HCT116 (cell line): ENCODE measurements around the gene PRMT5. TPM values are rescaled to one million over a fixed set of nuclear protein-coding genes. Genes with fewer than 3 reads are reported as not detected.

Experiments
- ATAC-seq: fragments of 200-7000 bp; cut with Tn5 transposase; 2 replicates; pipeline ENCODE4 v1.9.1; 2020; ENCODE audit warnings: mild to moderate bottlenecking, moderate library complexity
- BruUV-seq: library from RNA; stranded (reverse); fragments of 400-500 nt; replicated peaks from 2 replicates; lab custom pipeline; 2021; lab: Mats Ljungman, UMichigan
- CTCF ChIA-PET: fragments of 300-600 bp; sonication (Branson Sonifier 250); formaldehyde crosslinking; loops from one replicate; lab custom pipeline; 2021; ENCODE audit warnings: antibody characterized with exemption; lab: Charles Lee
- POLR2A ChIA-PET: fragments of 300-600, 350-600 bp; sonication (Branson Sonifier 250); formaldehyde crosslinking; loops from one replicate; lab custom pipeline; 2021; ENCODE audit warnings: antibody characterized with exemption; lab: Charles Lee
- RAD21 ChIA-PET, 2 experiments: fragments of 300-600 bp; sonication (Branson Sonifier 250); formaldehyde crosslinking; loops; one replicate each; lab custom pipeline; 2023; ENCODE audit warnings: low total read pairs in 2 of 2; ENCODE audit not compliant: uncharacterized antibody in 2 of 2, unreplicated experiment in 2 of 2, low non-redundant PET in 1 of 2; lab: Charles Lee
- DNase-seq: peaks from one replicate; pipeline ENCODE4 v3.0.0-alpha.2; 2010; ENCODE audit warnings: low read depth, low spot score
- H2AFZ ChIP-seq: fragments of 200-600 bp; shearing (Covaris generic), sonication (generic); 2 replicates; pipeline ENCODE4 v1.6.1; 2017; ENCODE audit warnings: low read depth, mixed run types, mixed read lengths, antibody characterized with exemption, low read length; ENCODE audit not compliant: poor library complexity, severe bottlenecking
- H3K27ac ChIP-seq: 2 replicates; pipeline ENCODE4 v1.5.1; 2012; ENCODE audit warnings: low read depth, low read length
- H3K27me3 ChIP-seq: fragments of 200-600 bp; sonication (generic); 2 replicates; pipeline ENCODE4 v1.6.1; 2016; ENCODE audit warnings: mixed run types, low read length, mixed read lengths; ENCODE audit not compliant: insufficient read depth
- H3K36me3 ChIP-seq, 2 experiments: fragments of 200-500 bp in 1 of 2; fragments of 200-600 bp in 1 of 2; sonication (Bioruptor generic) in 1 of 2; sonication (generic) in 1 of 2; 2 replicates each; pipeline versions ENCODE4 v1.5.1 to v1.6.1; 2014 to 2016; ENCODE audit warnings: low read length in 2 of 2, inconsistent platforms in 1 of 2, mixed read lengths in 1 of 2, mixed run types in 1 of 2; ENCODE audit not compliant: insufficient read depth in 2 of 2, control insufficient read depth in 1 of 2
- H3K4me1 ChIP-seq, 2 experiments: fragments of 200-600 bp in 1 of 2; sonication (generic) in 1 of 2; 2 replicates each; pipeline versions ENCODE4 v1.5.1 to v1.6.1; 2012 to 2017; ENCODE audit warnings: low read length in 2 of 2, inconsistent platforms in 1 of 2, mild to moderate bottlenecking in 1 of 2, mixed read lengths in 1 of 2, mixed run types in 1 of 2, moderate library complexity in 1 of 2; ENCODE audit not compliant: insufficient read depth in 2 of 2, control insufficient read depth in 1 of 2
- H3K4me2 ChIP-seq: fragments of 200-600 bp; sonication (generic); 2 replicates; pipeline ENCODE4 v1.6.1; 2017; ENCODE audit warnings: mixed run types, low read length, mixed read lengths
- H3K4me3 ChIP-seq, 2 experiments: fragments of 200-600 bp in 1 of 2; sonication (generic) in 1 of 2; replicated peaks in 1 of 2; 2 replicates each; pipeline ENCODE4 v1.5.1; 2011 to 2016; ENCODE audit warnings: low read length in 2 of 2, control low read depth in 1 of 2, low read depth in 1 of 2, mild to moderate bottlenecking in 1 of 2, mixed read lengths in 1 of 2, mixed run types in 1 of 2
- H3K79me2 ChIP-seq: fragments of 200-600 bp; sonication (generic); 2 replicates; pipeline ENCODE4 v1.6.1; 2017; ENCODE audit warnings: mild to moderate bottlenecking, mixed run types, low read length, moderate library complexity, mixed read lengths; ENCODE audit not compliant: insufficient read depth
- H3K9ac ChIP-seq: fragments of 200-600 bp; sonication (generic); 2 replicates; pipeline ENCODE4 v1.6.1; 2016; ENCODE audit warnings: low read length, mixed read lengths
- H3K9me2 ChIP-seq: fragments of 200-600 bp; sonication (generic), shearing (Covaris generic); 2 replicates; pipeline ENCODE4 v1.6.1; 2017; ENCODE audit warnings: mixed run types, mild to moderate bottlenecking, moderate library complexity; ENCODE audit not compliant: insufficient read depth
- H3K9me3 ChIP-seq, 2 experiments: fragments of 200-500 bp in 1 of 2; fragments of 200-600 bp in 1 of 2; sonication (Bioruptor generic) in 1 of 2; sonication (generic) in 1 of 2; 2 replicates each; pipeline ENCODE4 v1.6.1; 2014 to 2017; ENCODE audit warnings: low read length in 2 of 2, mixed read lengths in 2 of 2, inconsistent platforms in 1 of 2, low read depth in 1 of 2, mild to moderate bottlenecking in 1 of 2, mixed run types in 1 of 2, moderate library complexity in 1 of 2; ENCODE audit not compliant: control insufficient read depth in 1 of 2, insufficient read depth in 1 of 2
- H4K20me1 ChIP-seq: fragments of 200-600 bp; sonication (generic), shearing (Covaris generic); 2 replicates; pipeline ENCODE4 v1.6.1; 2017; ENCODE audit warnings: mixed run types, mild to moderate bottlenecking, moderate library complexity; ENCODE audit not compliant: insufficient read depth
- CBX3 ChIP-seq: IDR thresholded peaks from 2 replicates; pipeline ENCODE4 v1.6.1; 2012; ENCODE audit warnings: low read depth
- CEBPB ChIP-seq: IDR thresholded peaks from 2 replicates; pipeline ENCODE4 v1.6.1; 2012; ENCODE audit warnings: low read depth
- CTCF ChIP-seq, 3 experiments: fragments of 200-600 bp in 1 of 3; sonication (generic) in 1 of 3; IDR thresholded peaks in 2 of 3; conservative IDR thresholded peaks in 1 of 3; 2 replicates each; pipeline ENCODE4 v1.5.1; 2012 to 2017; ENCODE audit warnings: low read depth in 2 of 3, low read length in 2 of 3, antibody characterized with exemption in 1 of 3, borderline replicate concordance in 1 of 3, control low read depth in 1 of 3, mild to moderate bottlenecking in 1 of 3, mixed read lengths in 1 of 3, mixed run types in 1 of 3, moderate library complexity in 1 of 3; ENCODE audit not compliant: insufficient read depth in 1 of 3
- ELF1 ChIP-seq: IDR thresholded peaks from 2 replicates; pipeline ENCODE4 v1.6.1; 2012; ENCODE audit warnings: low read depth, borderline replicate concordance
- EZH2phosphoT487 ChIP-seq: fragments of 200-600 bp; IDR thresholded peaks from 2 replicates; pipeline ENCODE4 v1.6.1; 2018; ENCODE audit warnings: antibody characterized with exemption, borderline replicate concordance
- JUND ChIP-seq: IDR thresholded peaks from 2 replicates; pipeline ENCODE4 v1.6.1; 2012
- MAX ChIP-seq: IDR thresholded peaks from 2 replicates; pipeline ENCODE4 v1.6.1; 2012
- POLR2A ChIP-seq: IDR thresholded peaks from 2 replicates; pipeline ENCODE4 v1.7.0; 2011; ENCODE audit warnings: borderline replicate concordance; ENCODE audit not compliant: insufficient read depth, insufficient read length; ENCODE audit errors: extremely low read depth
- SIN3A ChIP-seq: IDR thresholded peaks from 2 replicates; pipeline ENCODE4 v1.6.1; 2012; ENCODE audit warnings: low read depth
- SP1 ChIP-seq: IDR thresholded peaks from 2 replicates; pipeline ENCODE4 v1.6.1; 2012; ENCODE audit warnings: low read depth
- TCF7L2 ChIP-seq: IDR thresholded peaks from 2 replicates; pipeline ENCODE4 v1.7.0; 2011; ENCODE audit warnings: borderline replicate concordance, inconsistent platforms; ENCODE audit not compliant: insufficient read depth, insufficient read length; ENCODE audit errors: extremely low read depth
- YY1 ChIP-seq: IDR thresholded peaks from 2 replicates; pipeline ENCODE4 v1.6.1; 2011; ENCODE audit warnings: low read length, low read depth, moderate library complexity, mild to moderate bottlenecking; ENCODE audit not compliant: insufficient replicate concordance; ENCODE audit errors: extremely low read depth
- ZFX ChIP-seq: fragments of 450-650 bp; IDR thresholded peaks from 2 replicates; pipeline ENCODE4 v1.6.1; 2017
- intact Hi-C: fragments of 100-400 bp; cut with micrococcal nuclease; formaldehyde crosslinking; loops from 2 replicates; pipeline ENCODE4 v1.10.0; 2022
- total RNA-seq: library from RNA; stranded (reverse); gene quantifications from one replicate; pipeline ENCODE4 v1.2.1, GENCODE V29; 2021; ENCODE audit not compliant: unreplicated experiment

Gene PRMT5
- total RNA-seq, 1 experiment from 2014 or later, result 186 TPM

GRCh38 chr14:22875003-22875747 lies 54.0 kb downstream of the PRMT5 start:
- Histone ChIP-seq H4K20me1 (no peaks in the 10 kb centered on the region), H3K4me2 (no peak overlapping the region), H3K27me3 (no peaks in the 10 kb centered on the region), H3K9me3 (no peaks in the 10 kb centered on the region), H3K4me1 (peaks cover 5 to 21% of the 10 kb centered on the region in 2 experiments), H2AFZ (no peak overlapping the region), H3K79me2 (no peaks in the 10 kb centered on the region), H3K27ac (no peak overlapping the region), H3K36me3 (peaks cover 3% of the 10 kb centered on the region in 2 experiments; a peak in 1 of 4 replicates), H3K9ac (no peak overlapping the region), H3K9me2 (no peaks in the 10 kb centered on the region), H3K4me3 (no peak overlapping the region)
- no TSS peak for BruUV-seq
- intact Hi-C loops, result no loop called here
- ChIA-PET RAD21 (no interaction called here), POLR2A (no interaction called here), CTCF (no interaction called here)
- ATAC-seq, result no peak
- TF ChIP-seq CBX3 (no peak), CEBPB (no peak), TCF7L2 (no peak), EZH2phosphoT487 (no peak), ZFX (no peak), SP1 (no peak), POLR2A (no peak), ELF1 (no peak)
- no peak for DNase-seq

- ChIA-PET RAD21 (interaction anchor here in 1 of 2 experiments (0.7 kb wide), 1 partner anchor 217 kb away, joined by 3 read pairs; no protein-coding TSS in a partner anchor), CTCF (interaction anchor here (0.6 to 3.8 kb wide), 12 partner anchors 11 to 303 kb away, joined by 3 to 51 read pairs (median 4); partner anchors contain the start of gene REM2), POLR2A (interaction anchor here (1.0 to 3.0 kb wide), 2 partner anchors 9 to 14 kb away, joined by 5 to 24 read pairs; partner anchors contain the start of gene REM2)
- no peaks in the 10 kb centered on the region for H3K27me3 ChIP-seq
- ATAC-seq (no peak), DNase-seq (no peak)
- H2AFZ ChIP-seq, result no peak overlapping the region
- peak overlapping the region; percentile 78 for H3K9ac ChIP-seq
- H3K9me3 ChIP-seq, result no peaks in the 10 kb centered on the region
- H3K79me2 ChIP-seq, result no peaks in the 10 kb centered on the region
- H3K36me3 ChIP-seq, result peaks cover 3% of the 10 kb centered on the region in 2 experiments; a peak in 1 of 4 replicates
- H4K20me1 ChIP-seq, result no peaks in the 10 kb centered on the region
- peaks cover 14 to 28% of the 10 kb centered on the region in 2 experiments for H3K4me1 ChIP-seq
- H3K4me2 ChIP-seq, result peak overlapping the region; percentile 82
- BruUV-seq, result TSS peak; percentile 48
- no peak for TF ChIP-seq SIN3A
- TF ChIP-seq CTCF (IDR thresholded peaks at IDR 0.05 in 2 of 3, conservative IDR thresholded peaks at IDR 0.05 in 1 of 3; ENCODE audit: borderline replicate concordance in 1 of 3, insufficient read depth in 1 of 3, low read depth in 2 of 3, low read length in 2 of 3), result 0 out of 6 replicates have a peak, but pooled peaks of 1 of the 3 experiments have one; percentile 5
- no peak for TF ChIP-seq ELF1
- TF ChIP-seq YY1, result no peak
- TF ChIP-seq JUND, result no peak
- TF ChIP-seq POLR2A, result no peak
- TF ChIP-seq TCF7L2, result no peak
- TF ChIP-seq CEBPB, result no peak
- no peak for TF ChIP-seq MAX
- peak overlapping the region; percentile 98 for H3K27ac ChIP-seq
- intact Hi-C loops, result loop anchor here (1.0 to 5.0 kb wide), 3 partner anchors 13 to 44 kb away; partner anchors contain the start of gene RBM23
- H3K9me2 ChIP-seq, result no peaks in the 10 kb centered on the region
- H3K4me3 ChIP-seq, result peak overlapping the region; percentile 71 to 89
Observed at GRCh38 chr14:22872833-22873520, 56.2 kb downstream of the PRMT5 start.
